ENCODE measurements around the gene DUSP19.

DUSP19 gene

GRCh38 chr2:183105402-183106134 lies 27.0 kb downstream of the DUSP19 start:
- Histone ChIP-seq H3K36me3 (ENCODE audit: control insufficient read depth in 1 of 2, insufficient read depth in 2 of 2, low read length in 2 of 2) (no peaks in the 10 kb centered on the region), H3K9me3 (ENCODE audit: control insufficient read depth in 1 of 2, low read length in 2 of 2) (no peaks in the 10 kb centered on the region), H3K27ac (ENCODE audit: low read length) (no peak overlapping the region), H3K27me3 (ENCODE audit: low read depth, low read length) (no peaks in the 10 kb centered on the region), H3K4me1 (ENCODE audit: control insufficient read depth in 1 of 2, insufficient read depth in 2 of 2, low read length in 2 of 2) (no peaks in the 10 kb centered on the region), H3K4me3 (ENCODE audit: low read depth in 1 of 2, low read length in 2 of 2) (no peak overlapping the region)

GRCh38 chr2:183112577-183112976 lies 34.0 kb downstream of the DUSP19 start:
- no peaks in the 10 kb centered on the region for H3K9me3 ChIP-seq (ENCODE audit: control insufficient read depth in 1 of 2, low read length in 2 of 2)
- H3K27me3 ChIP-seq (ENCODE audit: low read depth, low read length), result no peaks in the 10 kb centered on the region
- no peaks in the 10 kb centered on the region for H3K4me1 ChIP-seq (ENCODE audit: control insufficient read depth in 1 of 2, insufficient read depth in 2 of 2, low read length in 2 of 2)
- H3K4me3 ChIP-seq (ENCODE audit: low read depth in 1 of 2, low read length in 2 of 2), result no peak overlapping the region
- H3K27ac ChIP-seq (ENCODE audit: low read length), result no peak overlapping the region
- no peaks in the 10 kb centered on the region for H3K36me3 ChIP-seq (ENCODE audit: control insufficient read depth in 1 of 2, insufficient read depth in 2 of 2, low read length in 2 of 2)

DNA sequence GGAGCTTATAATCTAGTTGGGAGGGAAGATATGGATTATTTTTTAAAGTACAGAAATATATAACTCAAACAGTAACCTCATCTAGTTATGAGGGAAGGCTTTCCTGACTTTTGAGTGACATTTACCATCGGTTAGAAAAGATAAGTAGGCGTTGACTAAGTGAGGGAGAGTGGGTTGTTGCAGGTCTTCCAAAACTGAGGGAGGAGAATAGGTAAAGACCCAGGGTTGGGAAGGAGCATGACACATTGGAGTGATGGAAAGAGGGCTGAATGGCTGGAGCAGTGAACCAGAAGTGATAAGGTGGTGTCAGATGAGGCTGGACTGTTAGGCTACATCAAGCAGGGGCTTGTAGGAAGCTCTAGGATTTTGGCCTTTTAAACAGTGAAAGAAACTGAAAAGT lies 35.1 kb downstream of the DUSP19 start:
- Histone ChIP-seq H3K27ac (ENCODE audit: low read length) (no peak overlapping the region), H3K36me3 (ENCODE audit: control insufficient read depth in 1 of 2, insufficient read depth in 2 of 2, low read length in 2 of 2) (no peaks in the 10 kb centered on the region), H3K4me1 (ENCODE audit: control insufficient read depth in 1 of 2, insufficient read depth in 2 of 2, low read length in 2 of 2) (no peaks in the 10 kb centered on the region), H3K27me3 (ENCODE audit: low read depth, low read length) (no peaks in the 10 kb centered on the region), H3K9me3 (ENCODE audit: control insufficient read depth in 1 of 2, low read length in 2 of 2) (no peaks in the 10 kb centered on the region), H3K4me3 (ENCODE audit: low read depth in 1 of 2, low read length in 2 of 2) (no peak overlapping the region)

- Histone ChIP-seq H3K9me3 (ENCODE audit: control insufficient read depth in 1 of 2, low read length in 2 of 2) (no peaks in the 10 kb centered on the region), H3K27me3 (ENCODE audit: low read depth, low read length) (no peaks in the 10 kb centered on the region), H3K4me1 (ENCODE audit: control insufficient read depth in 1 of 2, insufficient read depth in 2 of 2, low read length in 2 of 2) (no peaks in the 10 kb centered on the region), H3K36me3 (ENCODE audit: control insufficient read depth in 1 of 2, insufficient read depth in 2 of 2, low read length in 2 of 2) (no peaks in the 10 kb centered on the region), H3K4me3 (ENCODE audit: low read depth in 1 of 2, low read length in 2 of 2) (no peak overlapping the region), H3K27ac (ENCODE audit: low read length) (no peak overlapping the region)
Observed at GRCh38 chr2:183117226-183117625, 38.7 kb downstream of the DUSP19 start.

- H3K9me3 ChIP-seq (ENCODE audit: control insufficient read depth in 1 of 2, low read length in 2 of 2), result no peaks in the 10 kb centered on the region
- H3K4me1 ChIP-seq (ENCODE audit: control insufficient read depth in 1 of 2, insufficient read depth in 2 of 2, low read length in 2 of 2), result peaks cover 9 to 16% of the 10 kb centered on the region in 2 donors
- H3K27me3 ChIP-seq (ENCODE audit: low read depth, low read length), result no peaks in the 10 kb centered on the region
- H3K36me3 ChIP-seq (ENCODE audit: control insufficient read depth in 1 of 2, insufficient read depth in 2 of 2, low read length in 2 of 2), result no peaks in the 10 kb centered on the region
- peak overlapping the region; percentile 98 to 100 for H3K4me3 ChIP-seq (ENCODE audit: low read depth in 1 of 2, low read length in 2 of 2)
- peak overlapping the region; percentile 89 for H3K27ac ChIP-seq (ENCODE audit: low read length)
Observed at GRCh38 chr2:183123117-183123958, 44.8 kb downstream of the DUSP19 start.

- no peaks in the 10 kb centered on the region for H3K27me3 ChIP-seq (ENCODE audit: low read depth, low read length)
- H3K9me3 ChIP-seq (ENCODE audit: control insufficient read depth in 1 of 2, low read length in 2 of 2), result no peaks in the 10 kb centered on the region
- H3K4me3 ChIP-seq (ENCODE audit: low read depth in 1 of 2, low read length in 2 of 2), result peak overlapping the region; percentile 98 to 100
- H3K27ac ChIP-seq (ENCODE audit: low read length), result peak overlapping the region; percentile 89
- H3K4me1 ChIP-seq (ENCODE audit: control insufficient read depth in 1 of 2, insufficient read depth in 2 of 2, low read length in 2 of 2), result peaks cover 9 to 16% of the 10 kb centered on the region in 2 donors
- H3K36me3 ChIP-seq (ENCODE audit: control insufficient read depth in 1 of 2, insufficient read depth in 2 of 2, low read length in 2 of 2), result no peaks in the 10 kb centered on the region
Observed at GRCh38 chr2:183123959-183124221, 45.3 kb downstream of the DUSP19 start.

- no peaks in the 10 kb centered on the region for H3K36me3 ChIP-seq (ENCODE audit: control insufficient read depth in 1 of 2, insufficient read depth in 2 of 2, low read length in 2 of 2)
- no peaks in the 10 kb centered on the region for H3K27me3 ChIP-seq (ENCODE audit: low read depth, low read length)
- peak within 1 kb of the TSS; percentile 89 for H3K27ac ChIP-seq (ENCODE audit: low read length)
- peaks cover 9 to 16% of the 10 kb centered on the region in 2 donors for H3K4me1 ChIP-seq (ENCODE audit: control insufficient read depth in 1 of 2, insufficient read depth in 2 of 2, low read length in 2 of 2)
- no peaks in the 10 kb centered on the region for H3K9me3 ChIP-seq (ENCODE audit: control insufficient read depth in 1 of 2, low read length in 2 of 2)
- peak within 1 kb of the TSS; percentile 98 to 100 for H3K4me3 ChIP-seq (ENCODE audit: low read depth in 1 of 2, low read length in 2 of 2)
Observed at GRCh38 chr2:183124222-183124956, 45.8 kb downstream of the DUSP19 start, which contains the start of gene NUP35. Gene NUP35, plus strand, starts transcription at chr2:183124443. Its CDS starts 15 bp downstream, at chr2:183124458.

DNA sequence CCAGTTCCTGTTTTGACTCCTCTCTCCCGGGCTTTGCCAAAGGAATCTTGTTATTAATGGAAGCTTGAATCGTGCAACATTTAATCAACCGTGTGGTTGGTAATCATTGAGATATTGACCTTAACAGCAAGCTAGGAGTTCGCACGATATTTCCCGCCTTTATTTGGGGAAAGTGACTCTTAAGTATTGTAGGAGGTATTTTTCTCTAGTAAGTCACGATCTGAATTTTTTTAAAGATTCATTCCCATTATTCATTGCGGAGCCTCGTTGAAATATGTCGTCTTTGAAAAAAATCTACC lies 46.4 kb downstream of the DUSP19 start:
- Histone ChIP-seq H3K9me3 (ENCODE audit: control insufficient read depth in 1 of 2, low read length in 2 of 2) (no peaks in the 10 kb centered on the region), H3K27ac (ENCODE audit: low read length) (peak overlapping the region; percentile 89), H3K4me1 (ENCODE audit: control insufficient read depth in 1 of 2, insufficient read depth in 2 of 2, low read length in 2 of 2) (peaks cover 9 to 16% of the 10 kb centered on the region in 2 donors), H3K27me3 (ENCODE audit: low read depth, low read length) (no peaks in the 10 kb centered on the region), H3K4me3 (ENCODE audit: low read depth in 1 of 2, low read length in 2 of 2) (peak overlapping the region; percentile 98 to 100), H3K36me3 (ENCODE audit: control insufficient read depth in 1 of 2, insufficient read depth in 2 of 2, low read length in 2 of 2) (peaks cover 0 to 2% of the 10 kb centered on the region in 2 donors)

DNA sequence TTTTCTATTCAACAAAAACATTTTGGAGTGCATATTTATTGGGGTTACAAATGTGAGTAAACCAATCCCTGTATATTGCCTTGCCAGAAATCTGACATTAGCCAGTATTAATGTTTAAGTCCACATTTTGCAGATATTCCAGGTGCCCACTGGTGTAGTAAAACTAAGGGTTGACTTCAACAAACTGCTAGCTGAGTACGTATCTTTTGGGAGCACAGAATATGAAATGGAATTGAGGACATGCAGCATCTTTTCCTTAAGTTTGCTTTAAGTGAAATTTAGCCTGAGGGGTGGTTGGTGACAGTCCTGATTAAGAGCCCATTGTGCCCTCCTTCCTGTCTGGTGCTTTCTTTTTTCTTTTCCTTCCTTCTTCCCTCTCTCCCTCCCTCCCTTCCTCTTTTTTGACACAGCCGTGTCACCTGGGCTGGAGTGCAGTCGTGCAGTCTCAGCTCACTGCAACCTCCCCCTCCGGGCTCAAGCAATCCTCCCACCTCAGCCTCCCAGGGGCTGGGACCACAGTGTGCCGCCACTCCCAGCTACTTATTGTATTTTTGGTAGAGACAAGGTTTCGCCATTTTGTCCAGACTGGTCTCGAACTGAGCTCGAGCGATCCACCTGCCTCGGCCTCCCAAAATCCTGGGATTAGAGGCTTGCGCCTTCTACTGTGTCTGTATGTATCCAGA lies 47.3 kb downstream of the DUSP19 start:
- peaks cover 9 to 16% of the 10 kb centered on the region in 2 donors for H3K4me1 ChIP-seq (ENCODE audit: control insufficient read depth in 1 of 2, insufficient read depth in 2 of 2, low read length in 2 of 2)
- peaks cover under 1 to 3% of the 10 kb centered on the region in 2 donors for H3K36me3 ChIP-seq (ENCODE audit: control insufficient read depth in 1 of 2, insufficient read depth in 2 of 2, low read length in 2 of 2)
- H3K27ac ChIP-seq (ENCODE audit: low read length), result peak overlapping the region; percentile 89
- peak overlapping the region; percentile 98 to 100 for H3K4me3 ChIP-seq (ENCODE audit: low read depth in 1 of 2, low read length in 2 of 2)
- no peaks in the 10 kb centered on the region for H3K9me3 ChIP-seq (ENCODE audit: control insufficient read depth in 1 of 2, low read length in 2 of 2)
- no peaks in the 10 kb centered on the region for H3K27me3 ChIP-seq (ENCODE audit: low read depth, low read length)

DNA sequence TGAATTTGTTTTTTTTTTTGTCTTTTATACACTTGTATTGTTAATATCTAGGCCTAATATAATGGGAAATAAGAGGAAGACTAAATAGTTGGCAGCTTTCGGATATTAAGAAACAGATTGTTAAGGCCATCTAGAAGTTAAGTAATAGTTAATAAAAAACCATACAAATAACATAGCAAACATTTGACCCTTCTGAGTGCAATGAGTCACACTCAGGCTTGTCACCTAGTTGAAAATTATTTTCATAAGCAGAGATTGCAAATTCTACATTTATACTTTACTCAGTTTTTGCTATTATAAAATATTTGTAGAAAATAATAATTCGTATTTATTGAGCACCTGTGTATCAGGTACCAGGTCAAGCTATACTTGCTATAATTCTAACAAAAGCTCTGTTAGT lies 48.1 kb downstream of the DUSP19 start:
- no peaks in the 10 kb centered on the region for H3K9me3 ChIP-seq (ENCODE audit: control insufficient read depth in 1 of 2, low read length in 2 of 2)
- no peaks in the 10 kb centered on the region for H3K27me3 ChIP-seq (ENCODE audit: low read depth, low read length)
- H3K4me1 ChIP-seq (ENCODE audit: control insufficient read depth in 1 of 2, insufficient read depth in 2 of 2, low read length in 2 of 2), result peaks cover 9 to 16% of the 10 kb centered on the region in 2 donors
- no peak overlapping the region for H3K4me3 ChIP-seq (ENCODE audit: low read depth in 1 of 2, low read length in 2 of 2)
- peaks cover 3 to 6% of the 10 kb centered on the region in 2 donors for H3K36me3 ChIP-seq (ENCODE audit: control insufficient read depth in 1 of 2, insufficient read depth in 2 of 2, low read length in 2 of 2)
- H3K27ac ChIP-seq (ENCODE audit: low read length), result no peak overlapping the region

DNA sequence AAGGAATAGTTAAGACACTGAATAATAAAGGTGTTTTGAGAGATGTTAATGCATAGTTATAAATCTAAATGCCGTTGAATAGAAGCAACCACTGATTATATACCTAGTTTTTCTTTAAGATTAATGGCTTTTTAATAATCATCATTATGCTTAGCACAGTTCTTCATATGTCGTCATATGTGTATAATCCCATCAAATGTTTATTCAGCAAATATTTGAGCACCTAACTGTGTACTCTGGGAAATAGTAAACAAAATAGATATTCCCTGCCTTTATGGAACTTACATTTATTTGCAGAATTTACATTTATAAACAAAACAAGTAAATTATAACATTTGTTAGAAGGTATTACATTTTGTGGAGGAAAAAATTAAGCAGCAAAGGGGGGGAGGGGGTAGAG lies 55.5 kb downstream of the DUSP19 start:
- H3K4me1 ChIP-seq (ENCODE audit: control insufficient read depth in 1 of 2, insufficient read depth in 2 of 2, low read length in 2 of 2), result no peaks in the 10 kb centered on the region
- no peak overlapping the region for H3K27ac ChIP-seq (ENCODE audit: low read length)
- H3K4me3 ChIP-seq (ENCODE audit: low read depth in 1 of 2, low read length in 2 of 2), result no peak overlapping the region
- H3K27me3 ChIP-seq (ENCODE audit: low read depth, low read length), result no peaks in the 10 kb centered on the region
- peaks cover 7 to 8% of the 10 kb centered on the region in 2 donors for H3K36me3 ChIP-seq (ENCODE audit: control insufficient read depth in 1 of 2, insufficient read depth in 2 of 2, low read length in 2 of 2)
- H3K9me3 ChIP-seq (ENCODE audit: control insufficient read depth in 1 of 2, low read length in 2 of 2), result no peaks in the 10 kb centered on the region
